Globus pallidus (tissue), 1 donor: ENCODE results near the gene EFNA3.

Source experiments
- DNase-seq: peaks from one replicate; pipeline ENCODE4 v3.0.0-alpha.2; 2015; ENCODE audit warnings: low spot score

Gene EFNA3, protein sequence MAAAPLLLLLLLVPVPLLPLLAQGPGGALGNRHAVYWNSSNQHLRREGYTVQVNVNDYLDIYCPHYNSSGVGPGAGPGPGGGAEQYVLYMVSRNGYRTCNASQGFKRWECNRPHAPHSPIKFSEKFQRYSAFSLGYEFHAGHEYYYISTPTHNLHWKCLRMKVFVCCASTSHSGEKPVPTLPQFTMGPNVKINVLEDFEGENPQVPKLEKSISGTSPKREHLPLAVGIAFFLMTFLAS

GRCh38 chr1:155078469-155079209, at the start of gene EFNA3:
EFNA3 (plus strand) TSS chr1:155078837; CDS start chr1:155078942, 105 bp downstream.
- DNase-seq, result no peak

- no peak for DNase-seq
Measured at GRCh38 chr1:155029513-155030242, 49.0 kb upstream of the EFNA3 start.

- no peak for DNase-seq
Measured at GRCh38 chr1:155030243-155030795, 48.3 kb upstream of the EFNA3 start.

- DNase-seq, result no peak
Measured at GRCh38 chr1:155030899-155031298, 47.7 kb upstream of the EFNA3 start.

DNA sequence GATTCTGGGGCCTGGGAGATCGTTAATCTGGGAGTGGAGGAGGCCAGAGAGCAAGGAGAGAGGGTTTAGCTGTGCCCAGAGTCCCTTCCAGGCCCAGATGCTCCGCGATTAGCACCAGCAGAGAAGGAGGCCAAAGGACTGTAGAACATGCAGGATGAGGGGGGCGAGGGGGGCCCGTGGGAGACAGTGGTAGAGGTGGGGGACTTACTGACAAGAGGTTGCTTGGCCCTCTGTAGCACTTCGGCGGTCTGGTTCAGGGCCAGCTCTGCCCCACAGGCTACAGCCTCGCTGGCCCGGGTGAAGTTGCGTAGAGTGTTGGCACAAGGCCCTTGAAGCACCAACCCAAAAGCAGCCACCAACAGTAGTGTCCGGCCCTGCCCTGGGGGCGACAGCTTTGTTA, 45.8 kb upstream of the EFNA3 start:
- no peak for DNase-seq

GRCh38 chr1:155033524-155033923, 45.1 kb upstream of the EFNA3 start, which contains the start of the genes DCST1 and DCST2:
DCST1 (plus strand) TSS chr1:155033824; CDS start chr1:155034037, 213 bp downstream.
DCST2 (minus strand) TSS chr1:155033781; CDS start chr1:155033701, 80 bp downstream.
- no peak for DNase-seq

- no peak for DNase-seq
Measured at GRCh38 chr1:155034318-155035208, 44.1 kb upstream of the EFNA3 start.

DNA sequence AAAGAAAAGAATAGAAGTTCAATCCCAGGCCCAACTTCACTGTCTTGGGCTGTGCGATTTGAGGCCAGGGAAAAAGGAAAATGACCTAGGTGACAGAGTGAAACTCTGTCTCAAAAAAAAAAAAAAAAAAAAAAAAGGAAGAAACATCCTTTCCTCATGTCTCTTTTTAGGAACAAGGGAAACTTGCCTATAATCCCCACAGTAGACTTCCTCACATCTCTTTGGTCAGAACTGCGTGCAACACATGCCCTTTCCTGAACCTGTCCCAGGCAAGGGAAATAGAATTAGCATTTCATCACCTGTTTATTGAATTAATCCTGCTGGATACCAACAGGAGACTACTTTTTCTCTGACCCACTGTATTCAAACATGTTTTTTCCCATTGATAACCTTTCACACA, 42.7 kb upstream of the EFNA3 start:
- DNase-seq, result no peak

DNA sequence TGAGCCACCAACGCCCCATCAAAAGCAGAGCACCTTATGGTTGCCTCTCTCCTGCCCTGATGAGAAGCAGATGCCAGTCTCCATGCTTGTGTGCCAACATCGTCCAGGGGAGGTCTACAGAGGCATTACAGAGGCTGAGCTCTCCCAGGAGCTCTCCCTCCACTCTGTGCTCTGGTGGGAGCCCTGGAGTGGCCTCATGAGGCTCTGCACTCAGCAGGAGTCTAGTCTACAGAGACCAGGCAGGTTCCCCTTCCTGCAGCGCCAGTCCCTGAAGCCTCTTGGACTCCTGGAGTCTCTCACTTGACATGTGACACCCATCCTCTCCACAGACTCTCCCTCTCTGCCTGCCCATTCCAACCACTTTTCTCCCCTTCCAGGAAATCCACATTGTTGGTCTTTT, 41.6 kb upstream of the EFNA3 start:
- DNase-seq, result no peak

DNA sequence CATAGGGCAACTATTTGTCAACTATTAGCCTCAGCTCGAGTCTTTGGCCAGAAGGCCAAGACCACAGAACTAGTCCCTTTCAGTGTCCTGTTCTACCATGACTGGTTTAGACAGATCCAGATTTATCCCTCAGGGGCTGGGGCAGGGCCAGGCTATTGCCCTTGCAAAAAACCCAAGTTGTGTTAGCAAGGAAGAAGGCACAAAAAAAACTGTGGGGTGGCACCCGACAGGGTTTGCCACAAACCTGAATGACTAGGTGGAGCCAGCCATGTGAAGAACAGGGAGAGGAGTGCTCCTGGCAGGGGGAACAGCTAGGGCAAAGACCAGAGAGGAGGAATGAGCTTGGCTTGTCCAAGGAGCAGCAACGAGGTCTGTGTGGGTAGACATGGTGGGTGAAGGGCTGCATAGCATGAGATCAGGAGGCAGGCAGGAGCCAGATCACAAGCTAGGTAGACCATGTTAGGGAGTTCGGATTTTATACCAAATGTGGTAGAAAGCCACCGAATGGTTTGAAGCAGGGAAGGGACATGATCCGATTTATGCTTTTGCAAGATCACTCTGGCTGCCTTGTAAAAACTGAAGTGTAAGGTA, 40.7 kb upstream of the EFNA3 start:
- DNase-seq, result no peak

DNA sequence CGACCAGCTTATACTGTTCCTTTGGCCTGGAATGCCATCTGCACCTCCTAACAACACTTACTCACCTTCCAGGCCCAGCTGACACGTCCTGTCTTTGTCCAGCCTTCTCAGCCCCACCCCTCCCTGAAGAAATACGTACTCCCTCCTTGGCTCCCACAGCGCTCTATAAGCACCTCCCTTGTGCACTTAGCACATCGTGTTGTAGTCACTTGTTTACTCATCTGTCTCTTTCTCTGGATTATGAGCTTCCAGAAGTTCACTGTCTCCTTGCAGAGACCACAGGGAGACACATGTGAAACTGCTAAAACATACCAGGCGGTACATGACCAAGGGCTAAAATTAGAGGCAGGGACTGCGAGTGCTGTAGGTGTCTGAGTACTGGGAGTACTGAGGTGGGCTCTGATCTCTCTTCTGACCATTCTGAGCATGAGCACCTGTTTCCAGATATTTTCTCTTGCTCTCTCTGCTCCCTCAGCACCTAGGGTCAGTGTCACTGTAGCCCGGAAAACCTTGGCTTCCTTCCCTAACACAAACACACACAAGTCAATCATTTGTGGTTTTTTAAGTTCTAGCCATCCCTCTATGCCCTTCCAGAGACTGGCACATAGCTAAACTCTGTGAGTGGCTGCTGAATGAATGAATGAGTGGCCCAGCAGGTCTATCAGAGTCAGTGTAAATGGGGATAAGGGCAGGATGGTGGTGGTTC, 39.9 kb upstream of the EFNA3 start:
- no peak for DNase-seq

GRCh38 chr1:155039308-155039669, 39.3 kb upstream of the EFNA3 start:
- DNase-seq, result no peak

- DNase-seq, result no peak
Measured at GRCh38 chr1:155040358-155041093, 38.1 kb upstream of the EFNA3 start.

DNA sequence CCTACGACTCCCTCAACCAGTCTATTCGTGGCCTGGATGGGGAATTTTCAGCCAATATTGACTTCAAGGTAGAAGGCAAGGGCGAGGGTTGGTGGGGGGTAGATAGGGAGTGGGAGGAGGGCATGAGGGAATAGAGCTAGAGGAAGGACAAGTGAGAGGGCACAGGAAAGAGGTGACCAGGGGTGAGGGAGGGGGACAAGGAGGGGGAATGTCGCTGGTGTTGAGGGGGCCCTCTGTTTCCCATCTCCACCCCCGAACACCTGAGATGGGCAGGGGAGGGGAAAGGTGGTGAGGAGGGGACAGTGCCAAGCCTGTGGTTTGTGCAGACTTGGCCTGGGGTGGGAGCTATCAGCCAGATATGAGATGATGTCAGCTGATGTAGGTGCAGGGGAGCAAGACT, 35.8 kb upstream of the EFNA3 start:
- DNase-seq, result no peak

GRCh38 chr1:155043301-155043702, 35.3 kb upstream of the EFNA3 start:
- no peak for DNase-seq

DNA sequence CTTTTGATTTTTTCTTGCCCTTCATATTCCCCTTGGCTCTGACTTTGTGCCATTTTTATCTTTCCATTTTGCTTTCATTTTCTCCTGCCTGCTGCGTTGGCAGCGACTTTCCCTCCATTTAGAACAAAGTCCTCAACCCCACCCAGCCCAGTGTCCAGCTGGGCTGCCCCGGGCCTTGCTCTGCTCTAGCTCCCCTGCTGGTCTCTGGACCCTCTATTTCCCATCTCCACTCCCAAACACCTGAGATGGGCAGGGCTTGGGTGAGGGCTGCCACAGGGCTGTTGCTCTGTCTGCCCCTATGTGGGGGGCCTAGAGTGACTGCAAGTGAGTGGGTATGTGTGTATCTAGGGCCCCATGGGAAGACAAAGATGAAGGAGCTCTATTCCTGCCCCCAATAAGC, 34.8 kb upstream of the EFNA3 start:
- no peak for DNase-seq

GRCh38 chr1:155044365-155044764, 34.3 kb upstream of the EFNA3 start:
- DNase-seq, result no peak

GRCh38 chr1:155044812-155045657, 33.6 kb upstream of the EFNA3 start:
- DNase-seq, result peak; percentile 89
